ENCODE measurements around the gene PGGHG. TPM values are rescaled to one million over a fixed set of nuclear protein-coding genes. Genes with fewer than 3 reads are reported as not detected.

The PGGHG gene
- total RNA-seq, result 100 to 1,000 TPM; 641 to 664 TPM

- no peaks in the 10 kb centered on the region for H3K27me3 Mint-ChIP-seq
- peak; percentile 38 for ATAC-seq (ENCODE audit: low read depth)
- DNase-seq, result peak; percentile 88
- H3K36me3 Mint-ChIP-seq, result peaks cover 46% of the 10 kb centered on the region
- no peaks in the 10 kb centered on the region for H3K9me3 Mint-ChIP-seq
- peak within 1 kb of the TSS; percentile 98 for H3K27ac Mint-ChIP-seq
- POLR2A ChIA-PET, result interaction anchor here (0.8 to 16.3 kb wide), 17 partner anchors 9 to 160 kb away, joined by 3 to 336 read pairs (median 27); partner anchors contain the start of genes BET1L, IFITM1, IFITM5 and NLRP6
- H3K4me1 Mint-ChIP-seq, result peaks cover 33% of the 10 kb centered on the region
- peak within 1 kb of the TSS; percentile 93 for H3K4me3 Mint-ChIP-seq
Observed at GRCh38 chr11:288478-289397, at the start of gene PGGHG. Gene PGGHG (plus strand): TSS chr11:289126. CDS start chr11:289817, 691 bp downstream.

DNA sequence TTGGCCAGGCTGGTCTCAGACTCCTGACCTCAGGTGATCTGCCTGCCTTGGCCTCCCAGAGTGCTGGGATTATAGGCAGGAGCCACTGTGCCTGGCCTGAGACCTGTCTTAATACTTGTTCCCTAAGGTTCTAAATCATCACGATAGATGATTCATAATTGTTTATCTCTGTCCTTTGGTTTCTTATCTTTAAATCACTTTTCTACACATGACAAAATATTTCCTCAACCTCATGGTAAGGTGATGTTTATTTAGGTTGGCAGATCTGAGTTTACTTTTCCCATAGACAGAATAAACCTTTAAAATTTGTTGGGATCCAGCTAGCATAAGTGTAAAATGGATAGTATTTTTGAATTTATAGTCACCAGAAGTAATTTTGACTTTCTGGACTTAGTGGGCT lies 48.6 kb upstream of the PGGHG start:
- H3K27ac Mint-ChIP-seq, result no peak overlapping the region
- no peak overlapping the region for H3K4me3 Mint-ChIP-seq
- POLR2A ChIA-PET, result no interaction called here
- DNase-seq (no peak), ATAC-seq (ENCODE audit: low read depth) (no peak)
- H3K27me3 Mint-ChIP-seq, result no peaks in the 10 kb centered on the region
- no peaks in the 10 kb centered on the region for H3K9me3 Mint-ChIP-seq
- H3K4me1 Mint-ChIP-seq, result peaks cover 42% of the 10 kb centered on the region
- peaks cover 27% of the 10 kb centered on the region for H3K36me3 Mint-ChIP-seq

DNA sequence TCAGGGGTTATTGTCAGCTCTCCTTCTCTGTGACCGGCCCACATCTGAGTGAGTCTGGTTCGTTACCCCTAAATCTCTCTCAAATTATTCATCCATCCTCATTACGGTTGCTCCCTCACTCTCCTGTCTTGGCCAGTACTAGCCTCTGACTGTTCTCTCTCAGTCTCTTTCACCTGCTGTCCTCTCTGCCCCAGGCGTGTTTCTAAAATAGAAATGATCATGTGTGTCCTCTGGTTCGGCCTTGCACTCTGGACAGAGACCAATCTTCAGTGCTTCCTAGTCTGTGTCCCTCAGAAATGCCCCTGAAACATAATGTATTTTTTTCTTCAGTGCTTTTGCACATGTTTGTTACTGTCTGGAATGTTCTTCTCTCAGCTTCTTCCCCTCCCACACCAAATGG lies 47.3 kb upstream of the PGGHG start:
- H3K9me3 Mint-ChIP-seq, result no peaks in the 10 kb centered on the region
- POLR2A ChIA-PET, result no interaction called here
- H3K36me3 Mint-ChIP-seq, result peaks cover 34% of the 10 kb centered on the region
- DNase-seq (no peak), ATAC-seq (ENCODE audit: low read depth) (no peak)
- H3K27ac Mint-ChIP-seq, result peak overlapping the region; percentile 51
- H3K4me1 Mint-ChIP-seq, result peaks cover 37% of the 10 kb centered on the region
- H3K4me3 Mint-ChIP-seq, result no peak overlapping the region
- no peaks in the 10 kb centered on the region for H3K27me3 Mint-ChIP-seq

DNA sequence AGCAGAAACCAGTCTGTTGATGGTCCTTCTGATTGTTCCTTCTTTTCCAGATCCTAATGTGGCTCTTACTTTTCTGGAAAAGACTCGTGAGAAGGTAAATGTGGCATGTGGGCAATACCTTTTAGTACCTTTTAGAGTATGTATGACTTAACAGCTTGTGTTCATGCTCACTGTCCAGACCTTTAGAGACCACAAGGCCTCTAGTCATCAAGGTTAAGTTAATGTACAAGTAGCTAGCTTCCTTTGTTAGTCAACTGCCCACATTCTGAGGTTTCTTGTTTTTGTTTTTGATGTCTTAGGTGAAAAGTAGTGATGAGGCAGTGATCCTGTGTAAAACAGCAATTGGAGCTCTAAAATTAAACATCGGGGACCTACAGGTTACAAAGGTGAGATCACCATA lies 44.5 kb upstream of the PGGHG start:
- Mint-ChIP-seq H3K9me3 (no peaks in the 10 kb centered on the region), H3K27ac (peak overlapping the region; percentile 59), H3K27me3 (no peaks in the 10 kb centered on the region), H3K4me3 (no peak overlapping the region), H3K36me3 (peaks cover 49% of the 10 kb centered on the region), H3K4me1 (peaks cover 28% of the 10 kb centered on the region)
- DNase-seq, result no peak
- POLR2A ChIA-PET, result interaction anchor here (1.2 kb wide), 1 partner anchor 37 kb away, joined by 3 read pairs; no protein-coding TSS in a partner anchor
- no peak for ATAC-seq (ENCODE audit: low read depth)

- no peak overlapping the region for H3K4me3 Mint-ChIP-seq
- peaks cover 35% of the 10 kb centered on the region for H3K36me3 Mint-ChIP-seq
- no peaks in the 10 kb centered on the region for H3K9me3 Mint-ChIP-seq
- POLR2A ChIA-PET, result interaction anchor here (1.1 to 1.2 kb wide), 3 partner anchors 12 to 56 kb away, joined by 3 to 6 read pairs (median 3); no protein-coding TSS in a partner anchor
- no peak for DNase-seq
- peaks cover 14% of the 10 kb centered on the region for H3K4me1 Mint-ChIP-seq
- no peaks in the 10 kb centered on the region for H3K27me3 Mint-ChIP-seq
- ATAC-seq (ENCODE audit: low read depth), result no peak
- peak overlapping the region; percentile 4 for H3K27ac Mint-ChIP-seq
Observed at GRCh38 chr11:249062-249461, 39.9 kb upstream of the PGGHG start.

GRCh38 chr11:250274-250673 lies 38.7 kb upstream of the PGGHG start:
- peaks cover 31% of the 10 kb centered on the region for H3K36me3 Mint-ChIP-seq
- DNase-seq (no peak), ATAC-seq (ENCODE audit: low read depth) (peak; percentile 6)
- no peak overlapping the region for H3K4me3 Mint-ChIP-seq
- POLR2A ChIA-PET, result interaction anchor here (0.9 to 3.3 kb wide), 20 partner anchors 11 to 165 kb away, joined by 3 to 43 read pairs (median 5); partner anchors contain the start of genes BET1L, IFITM2, NLRP6 and PGGHG
- H3K27ac Mint-ChIP-seq, result peak overlapping the region; percentile 82
- no peaks in the 10 kb centered on the region for H3K9me3 Mint-ChIP-seq
- no peaks in the 10 kb centered on the region for H3K27me3 Mint-ChIP-seq
- H3K4me1 Mint-ChIP-seq, result peaks cover 14% of the 10 kb centered on the region

DNA sequence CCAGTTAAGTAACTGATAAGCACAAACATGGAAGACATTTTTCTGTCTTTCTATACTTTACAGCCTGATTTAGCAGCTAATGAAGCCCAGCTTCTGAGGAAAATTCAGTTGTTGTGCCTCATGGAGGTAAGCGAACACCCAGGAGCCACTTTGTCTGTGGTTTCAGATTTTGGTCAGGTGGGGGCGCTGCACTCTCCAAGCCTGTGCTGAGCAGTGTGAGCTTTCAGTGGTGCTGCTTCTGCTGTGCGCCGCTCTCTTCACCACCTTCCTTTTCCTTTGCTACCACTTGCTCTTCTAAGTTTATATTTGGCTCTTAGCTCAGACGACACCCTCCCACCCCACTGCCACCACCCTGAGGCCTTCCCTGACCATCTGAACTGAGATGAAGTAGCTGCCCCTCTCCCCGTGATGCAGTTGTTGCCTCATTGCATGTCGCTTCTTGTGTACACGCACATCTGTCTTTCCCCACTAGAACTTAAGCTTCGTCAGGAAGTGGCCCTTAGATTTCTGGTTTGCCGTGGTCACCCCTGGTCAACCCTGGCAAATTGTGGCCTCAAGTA lies 38.1 kb upstream of the PGGHG start:
- H3K27ac Mint-ChIP-seq, result peak overlapping the region; percentile 82
- no peaks in the 10 kb centered on the region for H3K9me3 Mint-ChIP-seq
- ATAC-seq (ENCODE audit: low read depth) (peak; percentile 98), DNase-seq (peak; percentile 83)
- no peaks in the 10 kb centered on the region for H3K27me3 Mint-ChIP-seq
- H3K4me3 Mint-ChIP-seq, result peak overlapping the region; percentile 63
- peaks cover 29% of the 10 kb centered on the region for H3K36me3 Mint-ChIP-seq
- peaks cover 14% of the 10 kb centered on the region for H3K4me1 Mint-ChIP-seq
- POLR2A ChIA-PET, result interaction anchor here (0.9 to 3.3 kb wide), 20 partner anchors 10 to 164 kb away, joined by 3 to 43 read pairs (median 5); partner anchors contain the start of genes BET1L, IFITM2, NLRP6 and PGGHG

DNA sequence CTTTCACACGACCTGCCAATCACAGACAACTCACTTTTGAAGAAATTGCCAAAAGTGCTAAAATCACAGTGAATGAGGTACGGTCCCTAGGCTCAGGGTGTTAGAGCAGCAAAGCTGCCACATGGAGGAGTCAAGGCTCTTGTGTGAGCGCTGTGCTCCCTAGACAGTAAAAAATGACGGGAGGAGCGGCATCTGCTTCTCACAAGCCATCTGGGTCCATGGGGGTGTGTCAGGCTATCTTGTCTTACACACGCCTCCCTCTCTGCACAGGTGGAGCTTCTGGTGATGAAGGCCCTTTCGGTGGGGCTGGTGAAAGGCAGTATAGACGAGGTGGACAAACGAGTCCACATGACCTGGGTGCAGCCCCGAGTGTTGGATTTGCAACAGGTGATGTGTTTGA lies 37.4 kb upstream of the PGGHG start:
- no peak overlapping the region for H3K27ac Mint-ChIP-seq
- no peak for ATAC-seq (ENCODE audit: low read depth)
- no peak for DNase-seq

DNA sequence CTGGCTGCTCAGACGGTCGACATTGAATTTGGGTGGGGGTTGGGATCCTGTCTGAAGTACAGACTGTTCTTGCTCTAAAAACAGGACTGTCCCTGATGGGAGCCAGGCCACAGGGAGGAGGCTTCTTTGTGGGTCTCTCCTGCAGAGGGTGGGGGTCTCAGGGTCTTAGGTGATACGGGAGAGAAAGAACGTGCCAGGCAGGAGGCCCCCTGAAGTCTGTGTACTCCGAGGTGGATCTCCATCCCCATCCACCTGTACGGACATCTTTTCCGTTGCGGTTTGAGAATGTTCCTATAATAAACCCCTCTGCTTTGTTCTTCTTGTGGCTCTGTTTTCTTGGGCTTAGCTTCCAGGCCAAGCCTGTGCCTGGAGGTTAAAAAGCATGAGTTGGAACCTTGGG lies 36.3 kb upstream of the PGGHG start:
- no peaks in the 10 kb centered on the region for H3K9me3 Mint-ChIP-seq
- peaks cover 17% of the 10 kb centered on the region for H3K36me3 Mint-ChIP-seq
- no peaks in the 10 kb centered on the region for H3K27me3 Mint-ChIP-seq
- DNase-seq (no peak), ATAC-seq (ENCODE audit: low read depth) (no peak)
- peaks cover 14% of the 10 kb centered on the region for H3K4me1 Mint-ChIP-seq
- POLR2A ChIA-PET, result interaction anchor here (1.0 to 3.3 kb wide), 2 partner anchors 16 to 36 kb away, joined by 4 to 43 read pairs; partner anchors contain the start of genes PGGHG and PSMD13
- H3K27ac Mint-ChIP-seq, result no peak overlapping the region
- H3K4me3 Mint-ChIP-seq, result no peak overlapping the region

More for the DNA sequence above, 37.4 kb upstream of the PGGHG start:
- POLR2A ChIA-PET, result interaction anchor here (1.1 to 3.3 kb wide), 15 partner anchors 10 to 163 kb away, joined by 3 to 43 read pairs (median 8); partner anchors contain the start of genes BET1L, IFITM2, NLRP6 and PGGHG
- Mint-ChIP-seq H3K27me3 (no peaks in the 10 kb centered on the region), H3K36me3 (peaks cover 24% of the 10 kb centered on the region), H3K9me3 (no peaks in the 10 kb centered on the region), H3K4me1 (peaks cover 14% of the 10 kb centered on the region), H3K4me3 (no peak overlapping the region)

GRCh38 chr11:253160-253885 lies 35.6 kb upstream of the PGGHG start:
- POLR2A ChIA-PET, result interaction anchor here (1.0 to 3.3 kb wide), 2 partner anchors 16 to 35 kb away, joined by 4 to 43 read pairs; partner anchors contain the start of genes PGGHG and PSMD13
- Mint-ChIP-seq H3K27me3 (no peaks in the 10 kb centered on the region), H3K36me3 (peaks cover 13% of the 10 kb centered on the region), H3K4me1 (peaks cover 14% of the 10 kb centered on the region), H3K9me3 (no peaks in the 10 kb centered on the region), H3K4me3 (no peak overlapping the region), H3K27ac (no peak overlapping the region)
- no peak for ATAC-seq (ENCODE audit: low read depth)
- no peak for DNase-seq

- POLR2A ChIA-PET, result interaction anchor here (1.0 kb wide), 1 partner anchor 17 kb away, joined by 4 read pairs; the partner anchor contains the start of gene PSMD13
- no peak overlapping the region for H3K27ac Mint-ChIP-seq
- H3K9me3 Mint-ChIP-seq, result no peaks in the 10 kb centered on the region
- peaks cover 14% of the 10 kb centered on the region for H3K4me1 Mint-ChIP-seq
- no peaks in the 10 kb centered on the region for H3K27me3 Mint-ChIP-seq
- no peak for DNase-seq
- H3K4me3 Mint-ChIP-seq, result no peak overlapping the region
- peaks cover 11% of the 10 kb centered on the region for H3K36me3 Mint-ChIP-seq
- no peak for ATAC-seq (ENCODE audit: low read depth)
Observed at GRCh38 chr11:253886-254270, 35.0 kb upstream of the PGGHG start.

DNA sequence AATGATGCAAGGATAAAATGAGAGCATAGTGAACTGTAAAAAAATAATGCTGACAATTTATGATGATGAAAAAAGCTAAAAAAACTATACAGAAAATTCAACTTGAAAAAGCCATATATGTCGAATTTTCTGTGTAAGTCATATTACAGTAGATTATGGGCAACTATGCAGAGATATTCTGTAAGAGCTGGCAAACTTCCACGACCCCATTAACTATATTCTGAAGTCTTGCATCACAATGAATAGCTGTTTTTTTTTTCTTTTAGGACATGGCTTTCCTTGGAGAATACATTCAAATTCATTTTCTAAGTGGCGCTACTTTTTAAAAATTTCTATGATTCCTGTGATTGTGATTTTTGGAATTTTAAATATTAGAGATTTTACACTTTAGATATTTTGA lies 33.8 kb upstream of the PGGHG start:
- no peak overlapping the region for H3K4me3 Mint-ChIP-seq
- POLR2A ChIA-PET, result no interaction called here
- H3K4me1 Mint-ChIP-seq, result peaks cover 11% of the 10 kb centered on the region
- DNase-seq (no peak), ATAC-seq (ENCODE audit: low read depth) (no peak)
- no peaks in the 10 kb centered on the region for H3K9me3 Mint-ChIP-seq
- H3K27ac Mint-ChIP-seq, result no peak overlapping the region
- H3K36me3 Mint-ChIP-seq, result peaks cover 6% of the 10 kb centered on the region
- H3K27me3 Mint-ChIP-seq, result no peaks in the 10 kb centered on the region

DNA sequence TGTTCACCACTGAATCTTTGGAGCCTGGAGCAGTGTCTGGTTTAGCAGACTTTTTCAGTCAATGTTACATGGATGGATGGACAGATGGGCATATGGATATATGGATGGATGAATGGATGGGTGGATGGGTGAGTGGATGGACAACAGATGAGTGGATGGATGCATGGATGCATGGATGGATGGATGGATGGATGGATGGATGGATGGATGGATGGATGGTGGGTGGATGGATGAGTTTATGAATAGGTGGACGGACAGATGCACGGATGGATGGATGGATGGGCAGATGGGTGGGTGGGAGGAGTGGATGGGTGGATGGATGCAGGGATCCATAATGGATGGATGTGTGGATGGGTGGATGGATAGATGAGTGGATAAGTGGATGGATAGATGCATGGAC lies 33.1 kb upstream of the PGGHG start:
- ATAC-seq (ENCODE audit: low read depth) (no peak), DNase-seq (no peak)
- Mint-ChIP-seq H3K4me3 (no peak overlapping the region), H3K36me3 (peaks cover 6% of the 10 kb centered on the region), H3K4me1 (peaks cover 6% of the 10 kb centered on the region), H3K27ac (no peak overlapping the region), H3K9me3 (no peaks in the 10 kb centered on the region), H3K27me3 (peaks cover 3% of the 10 kb centered on the region)
- POLR2A ChIA-PET, result no interaction called here

Data from activated naive CD8-positive, alpha-beta T cell treated with anti-CD3 and anti-CD28 coated beads, Interleukin-2, amount 10 ng/mL, durations not matched to agents 7 days and 5 days (primary cell).